ENCODE data around the gene ATP6V1C2. TPM values are rescaled to one million over a fixed set of nuclear protein-coding genes. Genes with fewer than 3 reads are reported as not detected.

Gene ATP6V1C2
- polyA plus RNA-seq, 6 donors from 2014 or later = 0.12 to 3.9 (median 0.47) TPM

- ATAC-seq (ENCODE audit: low read depth in 2 of 2) (no peak), DNase-seq (no peak)
- H3K27ac Mint-ChIP-seq = no peak overlapping the region
- peaks cover 8 to 9% (median 9%) of the 10 kb centered on the region in 3 donors for H3K4me1 Mint-ChIP-seq
- no peaks in the 10 kb centered on the region for H3K9me3 Mint-ChIP-seq
- peaks cover 28 to 49% (median 47%) of the 10 kb centered on the region in 3 donors for H3K27me3 Mint-ChIP-seq
- H3K4me3 Mint-ChIP-seq = no peak overlapping the region
- H3K36me3 Mint-ChIP-seq = no peaks in the 10 kb centered on the region
These were observed 12.0 kb upstream of the ATP6V1C2 start for GRCh38 chr2:10709290-10709939.

GRCh38 chr2:10712185-10712809 lies 9.1 kb upstream of the ATP6V1C2 start:
- Mint-ChIP-seq H3K27ac (peak overlapping the region in 1 of 6 donors; percentile 93), H3K27me3 (peaks cover 22 to 39% (median 35%) of the 10 kb centered on the region in 3 donors), H3K4me3 (peak overlapping the region in 2 of 8 donors; percentile 25 to 39), H3K36me3 (no peaks in the 10 kb centered on the region), H3K4me1 (peaks cover 8 to 9% (median 9%) of the 10 kb centered on the region in 3 donors), H3K9me3 (no peaks in the 10 kb centered on the region)
- DNase-seq (no peak), ATAC-seq (ENCODE audit: low read depth in 2 of 2) (peak; percentile 32 to 37)

GRCh38 chr2:10716581-10716980 lies 4.8 kb upstream of the ATP6V1C2 start:
- ATAC-seq (ENCODE audit: low read depth in 2 of 2) (no peak), DNase-seq (no peak)
- peak overlapping the region in 1 of 6 donors; percentile 57 for H3K27ac Mint-ChIP-seq
- peaks cover 24 to 29% (median 25%) of the 10 kb centered on the region in 3 donors for H3K27me3 Mint-ChIP-seq
- peaks cover 8 to 12% (median 10%) of the 10 kb centered on the region in 3 donors for H3K4me1 Mint-ChIP-seq
- H3K4me3 Mint-ChIP-seq = no peak overlapping the region
- no peaks in the 10 kb centered on the region for H3K36me3 Mint-ChIP-seq
- no peaks in the 10 kb centered on the region for H3K9me3 Mint-ChIP-seq

- no peaks in the 10 kb centered on the region for H3K36me3 Mint-ChIP-seq
- H3K4me3 Mint-ChIP-seq = no peak overlapping the region
- no peaks in the 10 kb centered on the region for H3K9me3 Mint-ChIP-seq
- no peak for ATAC-seq (ENCODE audit: low read depth in 2 of 2)
- H3K4me1 Mint-ChIP-seq = peaks cover 8 to 14% (median 11%) of the 10 kb centered on the region in 3 donors
- no peak for DNase-seq
- no peak overlapping the region for H3K27ac Mint-ChIP-seq
- peaks cover 21 to 35% (median 33%) of the 10 kb centered on the region in 3 donors for H3K27me3 Mint-ChIP-seq
These were observed 3.8 kb upstream of the ATP6V1C2 start for GRCh38 chr2:10717628-10718027.

GRCh38 chr2:10720306-10720705 lies 1.1 kb upstream of the ATP6V1C2 start:
- ATAC-seq (ENCODE audit: low read depth in 2 of 2) (no peak), DNase-seq (no peak)
- H3K27ac Mint-ChIP-seq = peak overlapping the region in 4 of 6 donors; percentile 22 to 92 (median 79)
- H3K27me3 Mint-ChIP-seq = peaks cover 34 to 53% (median 47%) of the 10 kb centered on the region in 3 donors
- no peaks in the 10 kb centered on the region for H3K9me3 Mint-ChIP-seq
- no peaks in the 10 kb centered on the region for H3K36me3 Mint-ChIP-seq
- H3K4me1 Mint-ChIP-seq = peaks cover 11 to 14% (median 11%) of the 10 kb centered on the region in 3 donors
- peak overlapping the region; percentile 69 to 87 (median 78) for H3K4me3 Mint-ChIP-seq

GRCh38 chr2:10720947-10721395 lies 459 bp upstream of the ATP6V1C2 start:
- peak; percentile 72 for ATAC-seq (ENCODE audit: low read depth in 2 of 2)
- peak overlapping the region in 5 of 6 donors; percentile 22 to 92 (median 82) for H3K27ac Mint-ChIP-seq

GRCh38 chr2:10722252-10722825 lies 909 bp downstream of the ATP6V1C2 start:
- ATAC-seq (ENCODE audit: low read depth in 2 of 2) = no peak
- peak overlapping the region in 3 of 6 donors; percentile 9 to 65 (median 55) for H3K27ac Mint-ChIP-seq
- H3K27me3 Mint-ChIP-seq = peaks cover 34 to 53% (median 50%) of the 10 kb centered on the region in 3 donors
- no peak for DNase-seq
- H3K4me3 Mint-ChIP-seq = peak overlapping the region; percentile 68 to 90 (median 82)
- peaks cover 11 to 14% (median 11%) of the 10 kb centered on the region in 3 donors for H3K4me1 Mint-ChIP-seq
- no peaks in the 10 kb centered on the region for H3K36me3 Mint-ChIP-seq
- no peaks in the 10 kb centered on the region for H3K9me3 Mint-ChIP-seq

More at GRCh38 chr2:10720947-10721395, 459 bp upstream of the ATP6V1C2 start:
- Mint-ChIP-seq H3K36me3 (no peaks in the 10 kb centered on the region), H3K4me3 (peak overlapping the region; percentile 69 to 87 (median 78)), H3K27me3 (peaks cover 34 to 53% (median 46%) of the 10 kb centered on the region in 3 donors), H3K4me1 (peaks cover 11 to 14% (median 11%) of the 10 kb centered on the region in 3 donors), H3K9me3 (no peaks in the 10 kb centered on the region)
- peak; percentile 43 for DNase-seq

- no peaks in the 10 kb centered on the region for H3K36me3 Mint-ChIP-seq
- peak overlapping the region in 4 of 6 donors; percentile 17 to 56 (median 34) for H3K27ac Mint-ChIP-seq
- peaks cover 0 to 9% (median 0%) of the 10 kb centered on the region in 3 donors for H3K27me3 Mint-ChIP-seq
- H3K9me3 Mint-ChIP-seq = no peaks in the 10 kb centered on the region
- no peak for DNase-seq
- no peaks in the 10 kb centered on the region for H3K4me1 Mint-ChIP-seq
- no peak for ATAC-seq (ENCODE audit: low read depth in 2 of 2)
- no peak overlapping the region for H3K4me3 Mint-ChIP-seq
These were observed 11.6 kb downstream of the ATP6V1C2 start for GRCh38 chr2:10732924-10733565.

- no peaks in the 10 kb centered on the region for H3K4me1 Mint-ChIP-seq
- H3K27me3 Mint-ChIP-seq = peaks cover 0 to 12% (median 0%) of the 10 kb centered on the region in 3 donors
- H3K36me3 Mint-ChIP-seq = no peaks in the 10 kb centered on the region
- no peak for DNase-seq
- no peak for ATAC-seq (ENCODE audit: low read depth in 2 of 2)
- H3K27ac Mint-ChIP-seq = no peak overlapping the region
- no peaks in the 10 kb centered on the region for H3K9me3 Mint-ChIP-seq
- H3K4me3 Mint-ChIP-seq = no peak overlapping the region
These were observed 12.1 kb downstream of the ATP6V1C2 start for GRCh38 chr2:10733566-10733925.

- DNase-seq (no peak), ATAC-seq (ENCODE audit: low read depth in 2 of 2) (no peak)
- no peaks in the 10 kb centered on the region for H3K36me3 Mint-ChIP-seq
- peaks cover 0 to 12% (median 3%) of the 10 kb centered on the region in 3 donors for H3K27me3 Mint-ChIP-seq
- H3K4me1 Mint-ChIP-seq = no peaks in the 10 kb centered on the region
- no peaks in the 10 kb centered on the region for H3K9me3 Mint-ChIP-seq
- H3K4me3 Mint-ChIP-seq = no peak overlapping the region
- peak overlapping the region in 1 of 6 donors; percentile 23 for H3K27ac Mint-ChIP-seq
These were observed 12.6 kb downstream of the ATP6V1C2 start for GRCh38 chr2:10733980-10734379.

GRCh38 chr2:10738192-10738591 lies 16.8 kb downstream of the ATP6V1C2 start:
- DNase-seq = no peak
- Mint-ChIP-seq H3K36me3 (no peaks in the 10 kb centered on the region), H3K27ac (peak overlapping the region in 2 of 6 donors; percentile 59 to 72), H3K27me3 (peaks cover 0 to 12% (median 3%) of the 10 kb centered on the region in 3 donors), H3K4me3 (no peak overlapping the region), H3K9me3 (no peaks in the 10 kb centered on the region), H3K4me1 (peaks cover 0 to 4% (median 0%) of the 10 kb centered on the region in 3 donors)
- no peak for ATAC-seq (ENCODE audit: low read depth in 2 of 2)

GRCh38 chr2:10740226-10740625 lies 18.8 kb downstream of the ATP6V1C2 start:
- no peaks in the 10 kb centered on the region for H3K9me3 Mint-ChIP-seq

GRCh38 chr2:10741139-10741538 lies 19.7 kb downstream of the ATP6V1C2 start:
- no peaks in the 10 kb centered on the region for H3K36me3 Mint-ChIP-seq
- H3K4me1 Mint-ChIP-seq = peaks cover 11 to 18% (median 15%) of the 10 kb centered on the region in 3 donors
- no peaks in the 10 kb centered on the region for H3K9me3 Mint-ChIP-seq
- H3K27me3 Mint-ChIP-seq = peaks cover 0 to 7% (median 5%) of the 10 kb centered on the region in 3 donors
- H3K4me3 Mint-ChIP-seq = no peak overlapping the region
- no peak for DNase-seq
- no peak for ATAC-seq (ENCODE audit: low read depth in 2 of 2)
- peak overlapping the region in 3 of 6 donors; percentile 18 to 75 (median 58) for H3K27ac Mint-ChIP-seq

More at GRCh38 chr2:10740226-10740625, 18.8 kb downstream of the ATP6V1C2 start:
- Mint-ChIP-seq H3K36me3 (no peaks in the 10 kb centered on the region), H3K27ac (peak overlapping the region in 3 of 6 donors; percentile 41 to 69 (median 65)), H3K4me3 (no peak overlapping the region), H3K27me3 (peaks cover 0 to 7% (median 5%) of the 10 kb centered on the region in 3 donors), H3K4me1 (peaks cover 5 to 10% (median 7%) of the 10 kb centered on the region in 3 donors)
- ATAC-seq (ENCODE audit: low read depth in 2 of 2) = no peak
- no peak for DNase-seq

Data from naive B cell (primary cell).